ENCODE data around the gene VIPR1.
A peak's percentile ranks its signal among the peaks of the same experiment; 100 is the strongest.
"Not testable (repeated sequence)": the region's sequence is repeated elsewhere in the genome, so short reads cannot be mapped to it uniquely, and the experiment has no call there.

VIPR1 gene

DNA sequence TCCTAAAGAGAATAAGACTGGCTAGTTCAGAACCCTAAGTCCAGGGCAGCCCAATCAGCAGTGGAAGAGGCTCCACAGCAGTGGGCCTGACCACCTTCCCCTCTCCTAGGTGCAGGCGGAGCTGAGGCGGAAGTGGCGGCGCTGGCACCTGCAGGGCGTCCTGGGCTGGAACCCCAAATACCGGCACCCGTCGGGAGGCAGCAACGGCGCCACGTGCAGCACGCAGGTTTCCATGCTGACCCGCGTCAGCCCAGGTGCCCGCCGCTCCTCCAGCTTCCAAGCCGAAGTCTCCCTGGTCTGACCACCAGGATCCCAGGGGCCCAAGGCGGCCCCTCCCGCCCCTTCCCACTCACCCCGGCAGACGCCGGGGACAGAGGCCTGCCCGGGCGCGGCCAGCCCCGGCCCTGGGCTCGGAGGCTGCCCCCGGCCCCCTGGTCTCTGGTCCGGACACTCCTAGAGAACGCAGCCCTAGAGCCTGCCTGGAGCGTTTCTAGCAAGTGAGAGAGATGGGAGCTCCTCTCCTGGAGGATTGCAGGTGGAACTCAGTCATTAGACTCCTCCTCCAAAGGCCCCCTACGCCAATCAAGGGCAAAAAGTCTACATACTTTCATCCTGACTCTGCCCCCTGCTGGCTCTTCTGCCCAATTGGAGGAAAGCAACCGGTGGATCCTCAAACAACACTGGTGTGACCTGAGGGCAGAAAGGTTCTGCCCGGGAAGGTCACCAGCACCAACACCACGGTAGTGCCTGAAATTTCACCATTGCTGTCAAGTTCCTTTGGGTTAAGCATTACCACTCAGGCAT, 33.7 kb downstream of the VIPR1 start:
- peak; percentile 49 to 55 for DNase-seq

DNA sequence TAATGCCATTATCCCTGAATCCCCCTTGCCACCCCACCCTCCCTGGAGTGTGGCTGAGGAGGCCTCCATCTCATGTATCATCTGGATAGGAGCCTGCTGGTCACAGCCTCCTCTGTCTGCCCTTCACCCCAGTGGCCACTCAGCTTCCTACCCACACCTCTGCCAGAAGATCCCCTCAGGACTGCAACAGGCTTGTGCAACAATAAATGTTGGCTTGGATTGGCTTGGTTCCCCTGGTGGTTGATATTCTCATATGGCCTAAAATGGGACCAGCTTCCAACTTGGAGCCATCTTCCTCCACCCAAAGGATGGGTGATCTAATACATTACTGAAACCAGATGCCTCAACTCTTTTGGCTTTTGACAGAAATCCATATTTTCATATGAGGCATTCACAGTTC, 34.9 kb downstream of the VIPR1 start:
- no peak for DNase-seq

DNA sequence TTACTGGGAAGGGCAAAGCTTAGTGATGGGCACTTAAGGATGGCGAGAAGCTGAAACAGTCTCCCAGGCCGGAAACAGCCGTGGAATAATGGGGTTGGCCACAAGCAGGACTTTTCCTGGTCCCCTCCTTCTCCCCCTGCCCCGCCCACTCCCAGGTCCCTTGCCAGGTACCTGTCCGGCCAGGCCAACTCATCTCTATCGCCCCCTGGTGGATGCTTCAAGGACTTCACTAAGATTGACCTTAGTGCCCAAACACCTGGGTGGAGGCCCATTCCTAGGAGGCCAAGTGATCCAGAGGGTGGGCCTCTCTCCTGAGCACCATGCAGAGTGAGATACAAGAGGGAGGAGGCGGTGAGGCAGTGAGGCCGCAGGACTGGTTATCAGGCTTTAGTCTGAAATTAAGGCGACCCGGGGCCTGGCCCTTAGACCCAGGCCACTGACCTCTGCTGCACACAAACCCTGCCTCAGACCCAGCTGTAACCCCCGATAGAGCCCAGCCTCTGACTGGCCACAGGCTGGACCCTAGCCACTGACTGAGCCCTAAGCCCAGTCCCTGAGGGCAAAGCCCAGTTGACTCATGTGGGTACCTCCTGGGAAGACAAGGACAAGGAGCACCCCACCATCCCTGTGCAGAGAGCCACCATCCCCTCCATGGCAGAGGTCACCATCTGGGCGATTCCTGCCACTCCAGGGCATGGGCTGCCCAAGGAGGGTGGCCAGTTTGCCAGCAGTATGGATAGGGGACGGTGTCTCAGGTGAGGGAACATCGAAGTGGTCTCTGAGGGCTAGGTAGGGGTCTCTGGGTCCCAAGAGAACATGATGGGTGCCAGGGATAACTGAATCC, 37.6 kb downstream of the VIPR1 start:
- peak; percentile 73 to 76 for DNase-seq

DNA sequence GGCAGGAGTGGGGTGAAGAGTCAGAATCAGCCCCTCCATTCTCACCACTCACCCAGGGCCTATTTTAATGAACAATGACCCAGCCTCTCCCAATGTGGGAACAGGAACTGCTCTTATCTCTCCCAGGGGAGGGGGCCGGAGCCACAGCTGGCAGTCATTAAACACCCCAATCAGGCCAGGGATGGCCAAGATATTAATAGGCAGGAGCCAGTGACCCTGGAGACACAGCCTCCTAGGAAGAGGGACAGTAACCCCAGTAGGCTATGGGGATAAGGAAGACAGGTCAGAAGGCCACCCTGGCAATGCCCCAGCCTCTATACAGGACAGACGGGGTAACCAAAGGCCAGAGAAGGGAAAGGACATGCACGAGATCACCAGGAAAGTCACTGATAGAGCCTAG, 38.6 kb downstream of the VIPR1 start:
- DNase-seq, result no peak

DNA sequence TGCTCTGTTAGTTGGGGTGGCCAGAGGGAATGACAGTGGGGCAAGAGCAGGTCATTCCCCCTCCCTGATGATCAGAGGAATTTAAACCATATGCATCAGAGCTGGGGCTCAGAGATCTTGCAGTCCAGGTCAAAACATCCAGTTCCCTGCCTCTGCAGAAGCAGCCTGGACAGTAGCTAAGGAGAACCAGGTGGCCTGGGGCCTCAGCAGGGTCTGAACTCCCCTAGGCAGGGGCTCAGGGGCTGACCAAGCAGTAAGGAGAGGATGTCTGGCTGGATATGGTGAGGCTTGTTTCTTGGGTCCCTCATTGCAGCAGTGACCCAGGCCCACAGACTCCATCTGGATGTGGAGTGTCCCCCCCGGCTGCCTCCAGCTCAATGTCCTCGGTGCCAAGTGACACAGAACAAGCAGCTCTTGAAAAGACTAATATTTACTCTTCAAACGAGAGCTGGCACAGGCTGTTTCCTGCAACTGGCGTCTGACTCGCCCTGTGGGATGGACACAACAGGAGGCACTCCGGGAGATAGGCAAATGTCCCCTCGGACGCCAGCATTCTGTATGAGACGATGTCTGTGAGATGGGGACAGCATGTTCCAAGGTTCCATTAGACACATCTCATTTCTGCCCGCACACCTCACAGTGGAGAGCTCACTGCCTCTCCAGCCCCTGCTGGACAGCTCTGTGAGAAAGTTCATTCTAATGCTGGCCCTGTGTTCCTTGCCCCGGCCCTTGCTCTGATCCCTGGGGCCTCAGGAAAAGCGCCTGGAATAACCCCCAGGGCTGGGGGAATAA, 42.2 kb downstream of the VIPR1 start:
- DNase-seq, result no peak

DNA sequence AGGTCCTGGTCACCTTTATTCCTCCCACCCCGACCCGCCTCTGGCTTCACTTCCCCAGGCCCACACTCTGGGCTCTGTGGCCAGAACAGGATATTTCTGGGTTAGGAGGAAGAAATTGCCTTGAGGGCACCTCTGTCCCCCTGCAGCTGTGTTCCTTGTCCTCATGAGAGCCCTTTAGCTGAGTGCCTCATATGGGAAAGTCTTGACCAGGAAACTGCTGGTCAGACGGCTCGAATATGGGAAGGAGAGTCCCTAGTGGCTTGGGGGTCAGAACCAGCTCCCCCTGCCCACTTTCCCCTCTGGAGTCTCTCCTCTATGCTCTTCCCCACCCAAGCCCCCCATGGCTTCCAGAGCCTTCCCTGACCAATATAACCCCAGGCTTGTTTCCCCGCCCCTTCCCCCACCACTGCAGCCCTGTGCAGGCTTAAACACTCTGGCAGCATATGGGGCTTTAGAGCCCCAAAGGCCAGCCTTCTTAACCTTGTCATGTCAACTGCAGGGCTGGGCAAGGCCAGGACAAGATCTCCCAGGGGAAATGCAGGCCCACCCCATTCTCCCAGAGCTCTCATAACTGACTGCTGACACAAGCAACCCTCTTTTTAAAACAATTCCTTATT, 42.9 kb downstream of the VIPR1 start:
- no peak for DNase-seq

DNA sequence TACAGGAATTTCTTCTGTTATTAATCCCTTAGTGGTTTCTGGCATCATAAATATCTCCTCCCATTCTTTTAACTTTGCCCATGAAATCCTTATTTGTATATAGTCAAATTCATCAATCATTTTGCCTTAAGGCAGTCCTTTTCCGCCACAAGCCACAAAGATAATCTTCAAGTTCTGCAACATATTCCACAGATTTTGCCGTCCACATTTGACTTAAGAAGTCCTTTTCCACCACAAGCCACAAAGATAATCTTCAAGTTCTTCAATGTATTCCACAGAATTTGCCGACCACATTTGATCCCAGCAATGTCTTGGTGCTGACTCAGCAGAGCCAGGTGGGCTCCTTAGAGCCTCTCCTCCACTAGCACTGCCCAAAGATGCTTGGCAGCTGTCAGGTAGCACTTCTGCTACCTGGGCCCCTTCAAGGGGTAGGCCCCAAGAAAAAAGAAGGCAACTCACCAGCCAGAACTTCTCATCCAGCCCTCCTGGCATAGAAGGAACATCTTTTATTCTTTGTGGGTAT, 44.3 kb downstream of the VIPR1 start:
- no peak for DNase-seq

DNA sequence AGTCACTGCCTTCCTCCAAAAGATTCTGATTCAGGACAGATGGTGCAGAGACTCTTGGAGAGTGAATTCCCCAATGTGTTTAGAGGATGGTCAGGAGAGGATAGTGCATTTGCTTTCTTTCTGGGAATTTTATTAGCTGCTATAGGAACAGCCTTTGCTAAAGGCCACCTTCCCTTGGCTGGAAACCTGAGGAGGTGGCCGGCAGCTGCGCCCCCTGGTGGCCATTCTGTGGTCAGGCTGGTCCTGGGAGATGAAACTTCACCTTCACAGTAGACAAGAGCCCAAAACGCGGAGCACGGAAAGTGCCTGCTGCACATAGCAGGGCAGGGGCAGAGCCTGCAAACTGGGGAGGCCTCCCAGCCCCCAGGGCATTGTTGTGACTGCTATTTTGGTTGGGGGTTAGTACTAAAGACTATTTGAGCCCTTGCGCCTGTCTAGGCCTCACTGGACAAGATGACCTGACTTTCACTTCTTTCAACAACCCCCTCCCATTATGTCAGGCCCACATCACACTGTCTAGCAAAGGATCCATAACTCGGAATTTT, 45.0 kb downstream of the VIPR1 start:
- DNase-seq, result peak; percentile 66 to 71

DNA sequence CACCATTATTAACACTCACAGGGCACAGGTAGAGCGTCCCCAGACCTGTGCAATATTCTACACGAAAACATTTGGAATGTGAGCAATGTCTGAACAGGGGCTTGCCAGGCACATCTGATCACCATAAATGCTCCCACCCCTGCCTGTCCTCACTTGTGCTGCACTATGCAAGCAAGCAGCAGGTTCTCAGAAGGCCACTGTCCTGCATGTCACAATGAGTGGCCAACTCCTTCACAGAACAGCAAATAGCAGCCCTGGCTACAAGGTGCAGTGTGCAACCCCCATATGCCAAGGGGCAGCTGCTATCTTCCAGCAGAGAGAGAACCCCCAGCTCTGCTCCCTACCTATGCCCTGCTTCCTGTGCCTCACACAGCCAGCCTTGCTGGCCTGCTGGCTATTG, 46.7 kb downstream of the VIPR1 start:
- DNase-seq, result no peak

DNA sequence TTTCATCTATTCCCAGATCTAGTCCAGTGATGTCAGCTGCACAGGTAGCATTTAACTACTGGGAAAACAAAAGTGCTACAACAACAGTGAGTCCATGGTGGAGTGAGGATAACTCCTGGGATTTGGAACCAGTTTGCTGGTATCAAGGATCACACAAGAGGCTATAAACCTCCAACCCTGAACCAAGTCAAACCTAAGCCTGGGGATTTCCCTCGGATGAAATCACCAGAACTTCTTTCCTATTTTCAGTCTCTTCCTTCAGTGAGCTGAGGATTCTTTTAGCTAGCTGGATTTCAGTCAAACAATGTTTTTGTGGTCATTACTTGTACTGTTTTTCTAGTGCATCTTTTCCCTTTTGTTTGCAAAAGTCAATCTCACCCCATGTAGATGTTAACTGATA, 47.8 kb downstream of the VIPR1 start:
- DNase-seq, result no peak

DNA sequence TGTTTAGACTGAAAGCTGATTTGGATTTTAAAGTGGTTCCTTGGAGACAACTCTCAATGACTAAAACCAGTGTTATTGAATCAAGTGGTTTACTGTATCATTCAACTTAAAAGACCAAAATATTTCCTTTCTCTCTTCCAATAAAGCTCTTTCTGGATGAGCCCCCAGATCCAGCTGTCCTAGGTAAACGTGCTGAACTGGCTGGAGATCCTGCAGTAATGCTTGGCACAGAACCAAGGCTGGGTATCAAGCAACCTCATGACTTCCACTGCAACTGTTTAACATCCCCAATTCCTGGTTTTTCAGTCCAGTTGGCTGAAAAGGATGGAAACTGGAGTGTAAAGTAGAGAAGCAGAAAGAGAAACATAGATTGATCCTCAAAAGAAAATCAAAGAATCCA, 50.4 kb downstream of the VIPR1 start:
- no peak for DNase-seq

DNA sequence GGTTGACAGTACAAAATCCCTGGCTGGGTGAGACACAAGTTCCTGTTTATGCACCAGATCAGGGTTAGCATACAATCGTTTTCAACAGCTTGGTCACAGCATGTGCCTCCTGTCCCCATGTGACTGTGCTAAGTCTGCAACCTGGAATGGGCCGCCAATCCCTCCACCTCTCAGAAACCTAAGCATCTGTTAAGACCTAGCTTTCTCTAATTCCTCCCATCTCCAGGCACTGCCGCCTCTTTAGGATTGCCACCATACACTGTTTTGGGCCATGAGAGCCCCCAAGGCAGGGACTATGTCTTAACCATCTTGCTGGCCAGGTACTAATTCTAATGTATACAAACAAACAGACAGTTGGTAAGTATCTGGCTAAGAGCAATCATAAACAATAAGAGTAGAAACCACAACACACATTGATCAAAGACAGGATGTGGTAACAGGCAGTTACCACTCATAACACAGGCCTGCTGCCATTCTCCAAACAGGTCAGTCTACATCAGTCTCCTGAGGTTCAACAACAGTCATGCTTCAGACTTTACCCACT, 53.7 kb downstream of the VIPR1 start:
- peak in 1 of 2 experiments; percentile 18 for DNase-seq

DNA sequence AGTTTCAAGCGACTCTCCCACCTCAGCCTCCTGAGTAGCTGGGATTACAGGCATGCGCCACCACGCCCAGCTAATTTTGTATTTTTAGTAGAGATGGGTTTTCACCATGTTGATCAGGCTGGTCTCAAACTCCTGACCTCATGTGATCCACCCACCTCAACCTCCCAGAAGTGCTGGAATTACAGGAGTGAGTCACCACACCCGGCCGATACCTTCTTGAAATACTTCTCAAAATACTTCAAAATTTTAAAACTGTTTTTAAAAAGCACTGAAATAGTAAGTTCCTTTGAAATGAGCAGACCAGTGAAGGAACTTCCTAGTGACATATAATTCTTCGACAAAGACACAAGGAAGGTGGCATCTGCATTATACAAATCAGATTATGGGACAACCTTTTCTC, 54.4 kb downstream of the VIPR1 start:
- DNase-seq, result peak in 1 of 2 experiments; percentile 18

DNA sequence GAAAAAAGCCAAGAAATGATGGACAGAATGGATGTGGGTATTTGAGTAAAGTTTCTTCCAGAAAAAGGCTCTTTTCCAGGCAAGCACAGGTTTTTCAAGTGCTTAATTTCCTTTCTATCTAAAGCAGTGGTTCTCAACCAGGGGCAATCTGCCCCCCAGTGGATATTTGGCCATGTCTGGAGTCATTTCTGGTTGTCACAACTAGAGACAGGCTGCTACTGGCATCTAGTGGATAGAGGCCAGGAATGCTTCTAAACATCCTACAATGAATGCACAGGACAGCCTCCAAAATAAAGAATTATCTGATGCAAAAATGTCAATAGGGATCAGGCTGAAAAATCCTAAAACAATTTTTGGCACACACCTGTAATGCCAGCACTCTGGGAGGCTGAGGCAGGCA, 55.4 kb downstream of the VIPR1 start:
- no peak for DNase-seq

DNA sequence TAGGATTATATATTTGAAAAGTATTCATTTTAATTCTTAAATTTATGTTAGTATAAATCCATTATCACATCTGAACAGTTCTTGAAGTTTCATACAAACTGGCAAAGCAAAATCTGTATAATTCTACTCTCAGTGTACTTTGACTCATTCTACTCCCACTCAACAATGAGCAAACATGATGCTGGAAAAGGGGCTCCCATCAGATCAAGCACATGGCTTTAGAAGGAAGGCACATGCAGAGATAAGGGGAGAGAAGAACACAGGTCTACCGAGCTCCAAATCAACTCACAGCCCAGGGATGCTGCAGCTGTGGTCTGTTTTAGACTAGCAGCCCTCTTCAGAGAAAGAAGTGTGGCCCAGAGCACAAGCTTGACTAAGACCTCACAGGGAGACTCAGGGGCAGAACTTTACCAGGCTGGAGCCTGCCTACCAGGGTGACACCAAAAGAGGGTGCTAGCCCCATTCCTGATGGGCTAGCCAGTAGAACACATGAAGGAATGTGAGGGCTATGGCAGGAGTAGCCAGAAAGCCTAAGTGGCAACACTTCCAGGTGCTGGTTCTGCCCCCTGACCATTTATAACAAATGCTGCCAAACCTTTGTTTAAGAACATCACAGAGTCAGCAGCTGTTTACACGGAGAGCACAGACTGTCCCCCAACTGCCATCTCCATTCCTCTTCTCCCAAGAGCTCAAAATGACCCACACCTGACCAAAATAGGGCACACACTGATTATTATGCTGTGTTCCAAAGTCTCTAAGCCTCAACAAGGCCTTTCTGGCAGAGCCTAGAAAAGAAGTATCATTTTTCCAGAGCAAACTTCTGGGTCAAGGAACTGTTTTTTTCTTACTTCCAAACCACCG, 59.8 kb downstream of the VIPR1 start:
- DNase-seq, result no peak

DNA sequence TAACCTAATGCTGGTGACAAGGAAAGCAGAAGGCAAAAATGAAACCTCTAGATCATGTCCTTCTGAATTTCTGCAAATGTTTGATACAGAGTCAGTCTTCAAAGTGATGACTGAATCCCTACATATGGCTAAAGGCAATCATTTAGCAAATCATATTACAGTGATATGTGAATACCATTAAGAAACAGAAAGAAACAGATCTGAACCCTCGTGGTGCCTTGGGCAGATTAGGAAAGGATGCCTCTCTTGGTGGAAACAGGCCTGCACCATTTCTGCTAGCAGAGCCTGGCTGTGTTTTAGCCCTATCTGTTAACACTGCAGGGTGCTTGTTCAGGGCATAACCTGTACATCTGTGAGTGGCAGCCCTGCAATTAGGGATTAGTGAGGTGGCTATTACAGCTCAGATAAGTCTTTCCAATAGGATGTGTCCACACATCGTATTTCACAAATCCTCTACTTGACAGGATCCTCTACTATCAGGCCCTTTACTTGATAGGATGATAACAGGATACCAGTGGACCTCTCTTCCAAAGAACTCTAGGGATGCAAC, 67.2 kb downstream of the VIPR1 start:
- DNase-seq, result no peak

DNA sequence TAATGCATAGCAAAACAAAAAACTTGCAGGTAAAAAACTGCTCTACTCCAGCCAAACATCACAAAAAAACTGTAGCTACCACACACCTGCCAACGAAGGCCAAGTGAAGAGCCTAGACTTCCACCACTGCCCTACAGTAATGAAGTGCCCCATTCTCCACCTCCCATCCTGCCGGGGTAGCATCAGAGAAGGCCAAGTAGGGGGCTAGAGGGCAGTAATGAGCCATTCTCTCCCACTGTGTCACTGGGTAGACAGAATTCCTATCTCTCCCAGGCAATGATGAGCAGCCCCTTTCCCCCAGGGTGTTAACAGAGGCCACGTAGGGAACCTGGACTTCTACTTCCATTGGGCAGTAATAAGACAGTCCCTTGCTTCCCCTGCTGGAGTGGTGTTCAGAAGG, 69.8 kb downstream of the VIPR1 start:
- DNase-seq, result peak in 1 of 2 experiments; percentile 24

DNA sequence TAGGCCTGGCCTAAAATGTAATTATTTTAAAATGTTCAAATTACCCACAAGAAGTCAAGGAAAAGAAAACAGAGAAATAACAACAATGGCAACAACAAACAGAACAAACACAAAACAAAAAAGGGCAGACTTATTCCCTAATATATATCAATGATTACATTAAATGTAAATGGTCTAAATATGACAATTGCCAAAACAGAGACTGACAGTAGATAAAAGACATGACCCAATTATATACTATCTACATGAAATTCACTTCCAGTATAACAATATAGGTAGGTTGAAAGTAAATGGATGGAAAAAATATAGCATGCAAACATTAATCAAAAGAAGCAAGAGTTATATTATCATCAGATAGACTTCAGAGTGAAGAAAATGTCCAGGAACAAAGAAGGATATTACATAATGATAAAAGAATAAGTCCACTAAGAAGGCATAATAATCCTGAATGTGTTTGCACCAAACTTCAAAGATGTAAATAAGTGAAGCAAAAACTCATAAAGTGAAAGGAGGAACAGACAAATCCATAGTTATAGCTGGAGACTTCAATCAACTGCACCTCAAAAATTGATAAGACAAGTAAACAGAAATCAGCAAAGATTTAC, 72.8 kb downstream of the VIPR1 start:
- no peak for DNase-seq

DNA sequence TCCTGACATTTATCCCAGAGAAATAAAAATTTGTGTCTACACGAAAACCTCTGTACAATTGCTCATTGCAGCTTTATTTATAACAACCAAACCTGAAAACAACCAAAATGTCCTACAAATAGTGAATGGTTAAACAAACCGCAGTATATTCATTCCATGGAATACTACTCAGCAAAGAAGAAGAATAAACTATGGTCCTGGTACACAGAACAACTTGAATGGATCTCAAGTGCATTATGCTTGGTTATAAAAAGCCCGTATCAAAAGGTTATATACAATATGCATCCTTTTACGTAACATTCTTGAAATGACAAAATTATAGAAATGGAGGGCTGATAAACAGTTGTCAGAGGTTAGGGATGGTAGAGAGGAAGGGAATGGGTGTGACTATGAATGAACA, 75.6 kb downstream of the VIPR1 start:
- DNase-seq, result no peak

DNA sequence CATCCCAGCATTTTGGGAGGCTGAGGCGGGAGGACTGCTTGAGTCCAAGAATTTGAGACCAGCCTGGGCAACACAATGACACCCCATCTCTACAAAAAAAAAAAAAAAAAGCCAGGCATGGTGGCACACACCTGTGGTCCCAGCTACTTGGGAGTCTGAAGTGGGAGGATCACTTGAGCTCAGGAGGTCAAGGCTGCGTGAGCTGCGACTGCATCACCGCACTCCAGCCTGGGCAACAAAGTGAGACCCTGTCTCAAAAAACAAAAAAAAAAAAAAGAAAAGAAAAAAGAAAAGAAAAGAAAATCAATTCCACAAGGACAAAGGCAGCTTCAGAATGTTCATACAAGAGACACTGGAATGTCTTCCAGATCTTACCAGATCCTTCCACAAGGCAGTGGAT, 76.9 kb downstream of the VIPR1 start:
- not testable (repeated sequence) for DNase-seq

DNA sequence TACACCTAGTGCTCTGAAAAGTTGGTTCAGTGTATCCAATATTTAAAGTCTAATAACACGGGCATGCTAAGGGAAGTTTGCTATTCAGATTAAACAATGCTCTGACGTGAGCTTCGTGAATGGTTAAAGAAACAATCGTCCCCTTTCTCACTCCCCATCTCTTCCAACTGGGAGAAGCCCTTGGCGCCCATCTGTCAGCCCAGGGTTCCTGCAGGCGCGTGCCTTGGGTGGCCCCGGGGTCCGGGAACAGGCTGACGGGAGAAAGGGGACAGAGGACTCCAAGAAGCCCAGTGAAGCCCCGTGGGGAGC, 78.9 kb downstream of the VIPR1 start:
- DNase-seq, result no peak
